Neuronal stem cell (in vitro differentiated cells): ENCODE results near the gene SLC7A6.

Experiments
- DNase-seq: peaks from one replicate; pipeline ENCODE4 v3.0.0-alpha.2; 2013; ENCODE audit warnings: low spot score
- H2AFZ ChIP-seq: one replicate; pipeline ENCODE4 v1.6.1; 2013; ENCODE audit warnings: mild to moderate bottlenecking, low read length, inconsistent platforms
- H2AK5ac ChIP-seq: 2 replicates; pipeline ENCODE4 v1.6.1; 2013; ENCODE audit warnings: low read depth, mild to moderate bottlenecking, inconsistent platforms, low read length, moderate library complexity, mixed read lengths
- H2BK120ac ChIP-seq: 2 replicates; pipeline ENCODE4 v1.6.1; 2013; ENCODE audit warnings: low read depth, mild to moderate bottlenecking, inconsistent platforms, low read length, moderate library complexity, mixed read lengths
- H2BK12ac ChIP-seq: one replicate; pipeline ENCODE4 v1.6.1; 2013; ENCODE audit warnings: low read length, inconsistent platforms
- H2BK15ac ChIP-seq: 2 replicates; pipeline ENCODE4 v1.6.1; 2013; ENCODE audit warnings: mild to moderate bottlenecking, low read length, inconsistent platforms, mixed read lengths
- H2BK5ac ChIP-seq: one replicate; pipeline ENCODE4 v1.6.1; 2013; ENCODE audit warnings: inconsistent platforms, mild to moderate bottlenecking, low read length, moderate library complexity
- H3K14ac ChIP-seq: one replicate; pipeline ENCODE4 v1.6.1; 2013; ENCODE audit warnings: low read length, inconsistent platforms
- H3K18ac ChIP-seq: 2 replicates; pipeline ENCODE4 v1.6.1; 2013; ENCODE audit warnings: low read length, inconsistent platforms
- H3K23ac ChIP-seq: 2 replicates; pipeline ENCODE4 v1.6.1; 2013; ENCODE audit warnings: low read depth, mild to moderate bottlenecking, mixed read lengths, low read length, inconsistent platforms; ENCODE audit not compliant: poor library complexity
- H3K27ac ChIP-seq: replicated peaks from 3 replicates; pipeline ENCODE4 v1.5.1; 2013; ENCODE audit warnings: low read length, inconsistent platforms
- H3K27me3 ChIP-seq, 3 experiments: 2 replicates each; pipeline ENCODE4 v1.6.1; 2013; ENCODE audit warnings: low read length in 3 of 3, mild to moderate bottlenecking in 2 of 3, inconsistent platforms in 1 of 3, low read depth in 1 of 3, mixed read lengths in 1 of 3, moderate library complexity in 1 of 3; ENCODE audit not compliant: control insufficient read depth in 3 of 3, insufficient read depth in 3 of 3
- H3K36me3 ChIP-seq, 2 donors: replicated peaks in 1 of 2; 2 replicates each; pipeline ENCODE4 v1.6.1; 2013; ENCODE audit warnings: low read length in 2 of 2; ENCODE audit not compliant: control insufficient read depth in 2 of 2, insufficient read depth in 2 of 2
- H3K4ac ChIP-seq: 2 replicates; pipeline ENCODE4 v1.6.1; 2013; ENCODE audit warnings: inconsistent platforms, mild to moderate bottlenecking, low read length, moderate library complexity
- H3K4me1 ChIP-seq, 2 donors: 1 replicate in 1 of 2; 2 replicates in 1 of 2; pipeline ENCODE4 v1.6.1; 2013; ENCODE audit warnings: low read length in 2 of 2, low read depth in 1 of 2; ENCODE audit not compliant: control insufficient read depth in 2 of 2, insufficient read depth in 1 of 2
- H3K4me2 ChIP-seq: one replicate; pipeline ENCODE4 v1.6.1; 2013; ENCODE audit warnings: mild to moderate bottlenecking, low read length, inconsistent platforms; ENCODE audit not compliant: insufficient read depth, poor library complexity, severe bottlenecking
- H3K4me3 ChIP-seq, 2 donors: 2 replicates each; pipeline ENCODE4 v1.5.1; 2013; ENCODE audit warnings: low read length in 2 of 2, mild to moderate bottlenecking in 2 of 2, inconsistent platforms in 1 of 2, moderate library complexity in 1 of 2
- H3K79me1 ChIP-seq: one replicate; pipeline ENCODE4 v1.6.1; 2013; ENCODE audit warnings: low read depth, mild to moderate bottlenecking, inconsistent platforms, low read length, moderate library complexity
- H3K9ac ChIP-seq: one replicate; pipeline ENCODE4 v1.6.1; 2013; ENCODE audit warnings: mild to moderate bottlenecking, low read depth, low read length, inconsistent platforms; ENCODE audit not compliant: poor library complexity
- H3K9me3 ChIP-seq, 2 donors: replicated peaks in 1 of 2; 2 replicates each; pipeline versions ENCODE3 to v1.6.1; 2013; ENCODE audit warnings: low read length in 2 of 2, mild to moderate bottlenecking in 2 of 2, inconsistent platforms in 1 of 2, low read depth in 1 of 2, mixed read lengths in 1 of 2, moderate library complexity in 1 of 2; ENCODE audit not compliant: control insufficient read depth in 2 of 2, insufficient read depth in 1 of 2
- H4K8ac ChIP-seq: one replicate; pipeline ENCODE4 v1.6.1; 2013; ENCODE audit warnings: low read depth, mild to moderate bottlenecking, inconsistent platforms, low read length, moderate library complexity
- H4K91ac ChIP-seq: one replicate; pipeline ENCODE4 v1.6.1; 2013; ENCODE audit warnings: low read length, low read depth, mild to moderate bottlenecking, inconsistent platforms; ENCODE audit not compliant: poor library complexity
- WGBS, 2 donors: extraction: QIAGEN DNeasy Blood & Tissue Kit; methylation state at CpG; one replicate each; pipeline ENCODE4 v1.1.7; 2013; ENCODE audit warnings: missing lambda C conversion rate in 2 of 2, mixed read lengths in 1 of 2; ENCODE audit not compliant: insufficient read length in 2 of 2, insufficient replicate concordance in 1 of 2; ENCODE audit errors: extremely low coverage in 2 of 2; 5-methylcytosine and 5-hydroxymethylcytosine counted together

Gene SLC7A6

DNA sequence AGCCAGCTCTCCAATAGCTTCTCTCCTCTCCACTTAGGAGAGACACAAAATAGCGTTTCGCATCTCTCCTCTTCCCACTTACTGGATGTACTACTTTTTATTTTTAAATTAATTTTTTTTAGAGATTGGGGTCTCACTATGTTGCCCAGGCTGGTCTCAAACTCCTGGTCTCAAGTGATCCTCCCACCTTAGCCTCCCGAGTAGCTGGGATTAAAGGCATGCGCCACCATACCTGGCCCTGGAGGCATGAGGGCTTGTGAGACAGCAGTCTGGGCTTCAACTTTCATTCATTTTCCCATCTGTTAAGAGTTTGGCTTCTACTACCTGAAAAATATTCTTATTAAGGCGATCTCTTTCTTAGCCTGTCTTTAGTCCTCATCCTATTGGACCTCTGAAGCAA is 28.1 kb downstream of the SLC7A6 start:
- Histone ChIP-seq H2BK12ac (no peak overlapping the region), H3K79me1 (peaks cover 3% of the 10 kb centered on the region), H2AK5ac (no peak overlapping the region), H3K18ac (no peak overlapping the region), H3K4me3 (no peak overlapping the region), H3K4me2 (no peak overlapping the region), H3K4me1 (peaks cover 0 to 1% of the 10 kb centered on the region in 2 donors), H3K9me3 (no peaks in the 10 kb centered on the region), H3K36me3 (peaks cover 21 to 77% of the 10 kb centered on the region in 2 donors), H2BK120ac (no peak overlapping the region), H3K27me3 (no peaks in the 10 kb centered on the region), H2BK5ac (no peak overlapping the region), H3K4ac (no peak overlapping the region), H3K9ac (no peak overlapping the region), H3K27ac (no peak overlapping the region), H4K8ac (no peak overlapping the region), H3K23ac (no peak overlapping the region), H4K91ac (no peak overlapping the region), H2BK15ac (no peak overlapping the region), H2AFZ (no peak overlapping the region), H3K14ac (no peak overlapping the region)
- no peak for DNase-seq
- no CpG with 5 or more reads among the region's 5 CpGs for WGBS, 2 donors

DNA sequence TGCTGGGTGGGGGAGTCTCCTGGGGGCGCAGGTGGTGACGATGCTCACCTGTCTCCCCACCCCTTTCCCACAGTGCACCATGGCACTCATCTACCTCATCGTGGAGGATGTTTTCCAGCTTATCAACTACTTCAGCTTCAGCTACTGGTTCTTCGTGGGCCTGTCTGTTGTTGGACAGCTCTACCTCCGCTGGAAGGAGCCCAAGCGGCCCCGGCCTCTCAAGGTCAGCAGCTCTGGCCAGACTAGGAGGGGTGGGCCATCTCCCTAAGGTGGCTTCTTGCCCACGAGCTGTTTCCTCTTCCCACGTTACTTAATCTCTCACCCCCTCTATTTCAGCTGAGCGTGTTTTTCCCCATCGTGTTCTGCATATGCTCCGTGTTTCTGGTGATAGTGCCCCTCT is 32.0 kb downstream of the SLC7A6 start:
- Histone ChIP-seq H4K91ac (no peak overlapping the region), H3K4me3 (no peak overlapping the region), H3K36me3 (peaks cover 41 to 92% of the 10 kb centered on the region in 2 donors), H2BK5ac (no peak overlapping the region), H4K8ac (no peak overlapping the region), H2BK12ac (no peak overlapping the region), H2BK15ac (no peak overlapping the region), H2AK5ac (no peak overlapping the region), H3K79me1 (no peaks in the 10 kb centered on the region), H2BK120ac (no peak overlapping the region), H3K9me3 (no peaks in the 10 kb centered on the region), H3K14ac (no peak overlapping the region), H3K18ac (no peak overlapping the region), H3K9ac (no peak overlapping the region), H3K4me1 (no peaks in the 10 kb centered on the region), H3K4ac (no peak overlapping the region), H3K4me2 (no peak overlapping the region), H3K27ac (no peak overlapping the region), H3K23ac (no peak overlapping the region), H3K27me3 (no peaks in the 10 kb centered on the region), H2AFZ (no peak overlapping the region)
- WGBS, 2 donors, result no CpG with 5 or more reads among the region's 12 CpGs
- DNase-seq, result no peak

DNA sequence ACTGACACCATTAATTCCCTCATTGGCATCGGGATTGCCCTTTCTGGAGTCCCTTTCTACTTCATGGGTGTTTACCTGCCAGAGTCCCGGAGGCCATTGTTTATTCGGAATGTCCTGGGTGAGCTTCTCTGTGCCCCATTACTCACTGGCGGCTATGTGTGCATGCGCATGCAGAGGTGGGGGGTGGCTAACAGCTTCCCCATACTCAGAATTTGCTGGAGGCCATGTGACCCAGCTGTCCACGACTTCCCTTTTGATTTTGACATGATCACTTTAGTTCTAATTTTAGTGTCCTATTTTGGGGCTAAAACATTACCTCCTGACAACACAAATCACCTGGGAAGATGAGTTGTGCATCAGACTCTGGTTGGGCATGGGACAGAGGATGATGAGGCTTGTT is 32.4 kb downstream of the SLC7A6 start:
- H3K27ac ChIP-seq, result no peak overlapping the region
- H3K14ac ChIP-seq, result no peak overlapping the region
- H4K91ac ChIP-seq, result no peak overlapping the region
- DNase-seq, result no peak
- no peaks in the 10 kb centered on the region for H3K9me3 ChIP-seq
- WGBS, 2 donors, result no CpG with 5 or more reads among the region's 6 CpGs
- H3K4me2 ChIP-seq, result no peak overlapping the region
- no peak overlapping the region for H3K4ac ChIP-seq
- no peaks in the 10 kb centered on the region for H3K4me1 ChIP-seq
- H3K27me3 ChIP-seq, result no peaks in the 10 kb centered on the region
- no peak overlapping the region for H3K9ac ChIP-seq
- no peak overlapping the region for H2BK12ac ChIP-seq
- no peak overlapping the region for H2BK5ac ChIP-seq
- H2AFZ ChIP-seq, result no peak overlapping the region
- H2BK120ac ChIP-seq, result no peak overlapping the region
- H3K23ac ChIP-seq, result no peak overlapping the region
- H2AK5ac ChIP-seq, result no peak overlapping the region
- H3K36me3 ChIP-seq, result peaks cover 39 to 92% of the 10 kb centered on the region in 2 donors
- H3K4me3 ChIP-seq, result no peak overlapping the region
- no peak overlapping the region for H4K8ac ChIP-seq
- no peaks in the 10 kb centered on the region for H3K79me1 ChIP-seq
- H2BK15ac ChIP-seq, result no peak overlapping the region
- H3K18ac ChIP-seq, result no peak overlapping the region

DNA sequence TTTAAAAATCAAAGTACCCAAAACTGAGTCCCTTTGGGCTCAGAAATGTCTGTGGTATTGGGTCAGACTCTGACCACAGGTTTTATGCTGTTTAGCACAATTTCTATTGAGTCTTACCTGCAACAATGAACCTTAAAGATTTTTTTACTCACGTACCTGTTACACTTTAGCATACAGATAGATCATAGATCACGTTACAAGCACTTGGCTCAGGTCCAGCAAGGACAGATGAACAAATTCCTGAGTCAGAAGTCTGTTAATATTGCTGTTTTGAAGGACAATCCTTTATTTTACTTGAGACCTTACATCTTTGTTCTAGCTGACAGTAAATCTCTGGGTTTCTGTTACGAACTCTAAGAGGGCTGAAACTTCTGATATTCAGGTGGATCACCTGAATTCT is 33.6 kb downstream of the SLC7A6 start:
- Histone ChIP-seq H3K36me3 (peaks cover 48 to 94% of the 10 kb centered on the region in 2 donors), H3K9ac (no peak overlapping the region), H3K79me1 (no peaks in the 10 kb centered on the region), H3K23ac (no peak overlapping the region), H2BK120ac (no peak overlapping the region), H3K4me2 (no peak overlapping the region), H2BK5ac (no peak overlapping the region), H3K14ac (no peak overlapping the region), H2BK15ac (no peak overlapping the region), H3K27me3 (no peaks in the 10 kb centered on the region), H2AFZ (no peak overlapping the region), H2AK5ac (no peak overlapping the region), H4K8ac (no peak overlapping the region), H4K91ac (no peak overlapping the region), H3K4ac (no peak overlapping the region), H3K27ac (no peak overlapping the region), H3K18ac (no peak overlapping the region), H2BK12ac (no peak overlapping the region), H3K4me1 (no peaks in the 10 kb centered on the region), H3K9me3 (no peaks in the 10 kb centered on the region), H3K4me3 (no peak overlapping the region)
- no peak for DNase-seq
- no CpG with 5 or more reads among the region's 3 CpGs for WGBS, 2 donors
